GDM1 (cell line): ENCODE data around the gene IL13.
"Not testable (repeated sequence)": the region's sequence is repeated elsewhere in the genome, so short reads cannot be mapped to it uniquely, and the experiment has no call there.

ENCODE experiments used
- DNase-seq: peaks from one replicate; lab custom pipeline; 2025; lab: John Stamatoyannopoulos, UW

IL13 gene

GRCh38 chr5:132688536-132689339 is 30.8 kb downstream of the IL13 start:
- DNase-seq = no peak

- DNase-seq = no peak
Observed at GRCh38 chr5:132689513-132689912, 31.5 kb downstream of the IL13 start.

- DNase-seq = no peak
Observed at GRCh38 chr5:132690156-132690555, 32.2 kb downstream of the IL13 start.

DNA sequence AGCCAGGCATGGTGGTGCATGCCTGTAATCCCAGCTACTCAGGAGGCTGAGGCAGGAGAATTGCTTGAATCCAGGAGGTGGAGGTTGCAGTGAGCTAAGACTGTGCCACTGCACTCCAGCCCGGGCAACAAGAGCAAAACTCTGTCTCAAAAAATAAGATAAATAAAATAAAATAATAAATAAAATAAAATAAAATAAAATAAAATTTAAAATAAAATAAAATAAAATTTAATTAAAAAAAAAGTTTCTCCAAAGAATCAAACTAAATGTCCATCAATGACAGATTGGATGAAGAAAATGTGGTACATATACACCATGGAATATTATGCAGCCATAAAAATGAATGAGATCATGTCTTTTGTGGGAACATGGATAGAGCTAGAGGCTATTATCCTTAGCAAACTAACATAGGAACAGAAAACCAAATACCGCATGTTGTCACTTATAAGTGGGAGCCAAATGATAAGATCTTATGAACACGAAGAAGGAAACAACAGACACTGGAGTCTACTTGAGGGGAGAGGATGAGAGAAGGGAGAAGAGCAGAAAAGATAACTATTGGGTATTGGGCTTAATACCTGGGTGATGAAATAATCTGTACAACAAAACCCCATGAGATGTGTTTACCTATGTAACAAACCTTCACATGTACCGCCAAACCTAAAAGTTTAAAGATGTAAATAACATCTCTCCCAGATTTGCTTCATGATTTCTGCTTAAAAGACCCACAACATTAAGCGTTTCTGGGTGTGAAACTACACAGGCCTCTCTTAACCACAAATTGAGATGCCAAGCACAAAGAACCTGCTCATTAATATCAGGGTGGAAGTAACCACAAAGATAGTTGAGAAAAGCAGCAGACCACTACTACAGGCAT is 34.0 kb downstream of the IL13 start:
- DNase-seq = not testable (repeated sequence)

GRCh38 chr5:132692632-132692967 is 34.6 kb downstream of the IL13 start:
- DNase-seq = no peak

DNA sequence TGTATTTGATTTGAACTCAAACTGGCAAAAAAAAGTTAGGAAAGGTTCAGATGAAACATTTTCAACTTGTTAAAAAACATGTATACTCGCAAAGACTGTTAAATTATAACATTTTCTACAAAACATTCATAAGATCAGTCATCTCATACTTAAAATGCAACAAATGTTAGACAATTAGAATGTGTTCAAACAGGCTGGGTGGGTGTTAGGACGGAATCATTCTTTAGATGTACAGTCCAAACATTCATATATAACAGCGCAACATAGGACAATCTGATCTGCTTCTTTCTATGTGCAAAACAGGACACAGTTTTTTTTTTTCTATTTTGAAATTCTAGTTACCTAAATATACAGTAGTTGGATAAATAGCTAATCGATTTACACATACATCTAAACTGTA is 38.0 kb downstream of the IL13 start:
- DNase-seq = no peak

DNA sequence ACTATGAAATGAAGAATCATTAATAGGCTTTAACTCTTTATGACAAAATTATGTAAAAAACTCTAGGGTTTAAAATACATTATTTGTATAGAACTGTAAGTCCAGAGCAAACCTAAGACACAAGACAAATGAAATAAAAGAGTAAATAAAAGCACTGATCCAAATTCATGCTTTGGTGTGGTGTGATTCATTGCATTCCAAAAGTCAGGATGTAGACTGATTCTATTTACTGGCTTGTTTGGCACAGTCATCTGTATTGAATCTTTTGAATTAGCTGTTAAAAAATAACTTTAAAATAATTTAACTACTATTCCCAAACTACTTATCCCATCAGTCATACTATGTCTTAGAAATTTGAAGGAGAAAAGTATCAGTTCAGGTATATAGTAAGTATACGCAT is 46.9 kb downstream of the IL13 start:
- no peak for DNase-seq

- DNase-seq = no peak
Observed at GRCh38 chr5:132708645-132709044, 50.7 kb downstream of the IL13 start.
